HepG2 (cell line): ENCODE results near the gene CD83.

Source experiments
- CEBPB ChIP-seq: IDR thresholded peaks from 2 replicates; pipeline ENCODE4 v1.6.1; 2011; ENCODE audit warnings: low read depth, low read length, improper control_type of control experiment, borderline replicate concordance
- GABPA ChIP-seq, 2 experiments: IDR thresholded peaks; 2 replicates each; pipeline ENCODE4 v1.6.1; 2011 to 2016; ENCODE audit warnings: low read depth in 2 of 2, low read length in 1 of 2, missing biosample characterization in 1 of 2, missing genetic modification characterization in 1 of 2
- ZHX2 ChIP-seq, 2 experiments: sonication (generic) in 1 of 2; formaldehyde crosslinking in 1 of 2; IDR thresholded peaks; 2 replicates each; pipeline versions ENCODE4 v1.6.1 to v1.9.0; 2014 to 2022; ENCODE audit warnings: antibody characterized with exemption in 1 of 2, borderline replicate concordance in 1 of 2, inconsistent platforms in 1 of 2, low read depth in 1 of 2, missing genetic modification reagents in 1 of 2

GRCh38 chr6:14130435-14131075 lies 13.0 kb downstream of the CD83 start:
- no peak for TF ChIP-seq ZHX2 (IDR thresholded peaks at IDR 0.05; ENCODE audit: low read depth)
- TF ChIP-seq ZHX2 (CRISPR knock-in tag; IDR thresholded peaks at IDR 0.05; ENCODE audit: borderline replicate concordance) = no peak
- no peak for TF ChIP-seq GABPA (IDR thresholded peaks at IDR 0.05; ENCODE audit: low read depth, low read length)
- TF ChIP-seq GABPA (CRISPR knock-in tag; IDR thresholded peaks at IDR 0.05; ENCODE audit: low read depth) = no peak
- no peak for TF ChIP-seq CEBPB
